ENCODE measurements around the gene MIR17HG.
A peak's percentile ranks its signal among the peaks of the same experiment; 100 is the strongest.

DNA sequence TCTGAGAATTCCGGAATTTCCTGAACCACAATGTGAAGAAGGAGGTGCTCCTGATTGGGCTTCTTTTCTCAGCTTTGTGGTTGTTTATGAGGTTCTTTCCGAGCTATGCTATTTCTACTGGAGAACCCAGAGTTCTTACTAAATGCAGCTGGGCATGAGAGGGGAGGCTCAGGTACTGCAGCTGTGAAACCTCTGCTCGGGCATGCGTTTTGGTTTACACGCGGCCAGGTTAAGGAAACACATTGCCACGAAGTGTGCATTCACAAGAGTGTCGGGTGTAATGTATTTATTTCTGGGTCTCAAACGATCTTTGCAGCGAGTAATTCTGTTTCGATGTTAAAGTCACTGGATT lies 661 bp upstream of the MIR17HG start:
- TF ChIP-seq TAF1 (IDR thresholded peaks at IDR 0.05; ENCODE audit: low read depth, low read length): no peak
- TF ChIP-seq POLR2A (IDR thresholded peaks at IDR 0.05; ENCODE audit: low read depth, low read length): 0 out of 2 replicates have a peak, but pooled peaks have one; percentile 10
- TF ChIP-seq POLR2AphosphoS5 (IDR thresholded peaks at IDR 0.05; ENCODE audit: low read depth, low read length): no peak
